Stimulated activated CD4-positive, alpha-beta T cell treated with anti-CD3 and anti-CD28 coated beads, Interleukin-12 subunit alpha, Interleukin-12 subunit beta, amount 100 ng/mL, for 4 hours (primary cell): Measurements from ENCODE around the gene GDF3.

Experiments used
- DNase-seq: peaks from one replicate; pipeline ENCODE4 v3.0.0-alpha.2; 2020

GDF3 gene

GRCh38 chr12:7666595-7666994 lies 29.0 kb downstream of the GDF3 start:
- DNase-seq: no peak

GRCh38 chr12:7661741-7662140 lies 33.8 kb downstream of the GDF3 start:
- no peak for DNase-seq

GRCh38 chr12:7656121-7656520 lies 39.5 kb downstream of the GDF3 start:
- no peak for DNase-seq

DNA sequence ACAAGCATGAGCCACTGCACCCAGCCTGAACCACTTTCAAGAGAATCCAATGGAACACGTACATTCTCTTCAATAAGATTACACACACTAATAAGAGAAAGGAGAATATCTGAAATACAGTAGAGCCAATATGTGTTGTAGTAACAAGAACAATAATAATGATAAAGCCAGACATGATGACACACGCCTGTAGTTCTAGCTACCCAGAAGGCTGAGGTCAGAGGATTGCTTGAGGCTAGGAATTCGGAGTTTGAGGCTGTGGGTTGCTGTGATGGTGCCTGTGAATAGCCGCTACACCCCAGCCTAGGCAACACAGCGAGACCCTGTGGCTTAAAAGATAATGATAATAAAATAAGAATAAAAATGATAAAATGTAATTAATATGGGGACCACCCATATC lies 45.5 kb downstream of the GDF3 start:
- no peak for DNase-seq

DNA sequence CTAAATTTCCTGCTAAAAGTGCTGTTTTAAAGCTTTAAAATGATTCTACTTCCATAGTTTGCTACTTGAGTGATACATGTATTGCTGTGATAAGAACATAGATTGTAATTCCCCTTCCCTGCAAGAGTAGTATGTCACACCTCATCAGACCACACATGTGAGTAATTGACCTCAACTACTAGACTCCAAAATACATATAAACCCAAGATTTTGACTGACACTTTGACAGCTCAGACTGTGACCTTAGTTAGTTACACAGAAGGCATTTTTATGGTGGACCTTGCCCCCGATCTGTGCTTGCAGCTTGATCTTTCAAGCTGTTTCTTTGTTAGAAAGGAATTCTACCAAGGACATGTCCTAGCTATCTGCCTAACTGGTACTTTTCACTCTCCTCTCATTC lies 48.5 kb downstream of the GDF3 start:
- no peak for DNase-seq

DNA sequence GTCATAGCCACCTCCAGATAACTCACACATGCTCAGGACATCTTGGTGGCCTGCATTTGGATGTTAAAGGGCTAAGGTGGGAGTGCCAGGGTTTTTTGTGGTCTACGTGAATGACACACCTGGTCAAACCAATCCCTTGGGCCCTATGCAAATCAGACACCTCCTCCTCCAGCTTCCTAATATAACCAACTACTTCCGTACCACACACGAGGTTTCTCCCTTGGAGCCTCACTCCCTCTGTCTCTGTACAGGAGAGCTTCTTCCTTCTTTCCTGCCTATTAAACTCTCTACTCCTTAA lies 49.4 kb downstream of the GDF3 start:
- DNase-seq: no peak

DNA sequence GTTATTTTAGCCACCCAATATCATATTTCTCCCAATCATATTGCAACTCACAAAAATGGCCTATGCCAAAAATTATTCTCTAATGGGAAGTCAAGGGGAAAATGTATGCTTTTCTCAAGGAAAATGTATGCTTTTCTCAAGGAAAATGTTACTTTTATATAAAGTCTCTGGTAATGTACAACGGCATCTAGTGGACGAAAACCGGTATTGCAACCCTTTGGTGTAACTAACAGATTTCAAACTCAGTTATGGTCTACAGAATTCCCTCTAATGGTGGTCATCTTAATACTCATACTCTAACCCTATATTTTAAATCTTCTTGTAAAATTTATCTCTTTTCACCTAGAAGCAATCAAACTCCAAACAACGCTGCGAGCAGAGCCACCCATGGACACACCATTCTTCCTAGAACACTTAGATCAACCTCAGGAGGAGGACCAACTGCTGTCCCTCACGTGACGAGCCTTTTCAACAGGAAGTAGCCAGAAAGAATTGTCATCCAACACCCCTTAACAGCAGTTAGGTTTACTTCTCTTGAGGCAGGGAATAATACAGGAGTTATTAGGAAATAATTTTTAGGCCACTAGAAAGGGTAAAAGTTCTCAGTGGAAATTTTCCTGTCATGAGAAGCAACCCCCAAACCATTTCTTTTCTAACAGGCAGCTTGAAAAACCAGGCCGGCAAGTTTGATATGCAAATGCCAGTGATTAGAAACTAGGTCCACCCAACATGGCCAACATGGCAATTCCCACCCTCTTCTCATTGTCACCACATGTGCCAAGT lies 50.0 kb downstream of the GDF3 start:
- no peak for DNase-seq

DNA sequence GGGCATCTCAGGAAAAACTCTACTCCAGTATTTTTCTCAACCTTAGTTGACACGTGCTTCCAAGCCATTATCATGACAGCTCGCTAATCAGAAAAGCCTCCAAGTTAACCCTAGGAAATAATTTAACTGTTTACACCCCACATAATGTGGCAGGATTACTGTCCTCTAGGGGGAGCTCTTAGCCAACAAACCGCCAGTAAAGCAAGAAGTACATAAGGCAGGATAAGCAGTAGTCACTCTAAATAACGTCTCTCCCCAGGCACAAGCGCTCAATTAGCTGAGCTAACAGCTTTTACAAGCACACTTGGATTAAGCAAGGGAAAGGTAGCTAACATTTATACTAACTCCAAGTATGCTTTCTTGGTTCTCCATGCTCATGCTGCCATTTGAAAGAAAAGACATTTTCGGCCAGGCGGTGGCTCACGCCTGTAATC lies 52.7 kb downstream of the GDF3 start:
- DNase-seq: no peak

- DNase-seq: no peak
These were observed 53.3 kb downstream of the GDF3 start for GRCh38 chr12:7642287-7642686.

GRCh38 chr12:7640123-7640995 lies 55.2 kb downstream of the GDF3 start:
- peak; percentile 27 for DNase-seq
